Upper lobe of left lung (tissue), 6 donors: ENCODE data around the gene ALPG. TPM values are rescaled to one million over a fixed set of nuclear protein-coding genes. Genes with fewer than 3 reads are reported as not detected.
A peak's percentile ranks its signal among the peaks of the same experiment; 100 is the strongest.
"Not testable (repeated sequence)": the region's sequence is repeated elsewhere in the genome, so short reads cannot be mapped to it uniquely, and the experiment has no call there.

Experiments
- ATAC-seq, 2 donors: fragments of 200-7000 bp; cut with Tn5 transposase; one replicate each; pipeline ENCODE4 v1.9.1; 2022; ENCODE audit warnings: mild to moderate bottlenecking in 2 of 2, moderate library complexity in 2 of 2; ENCODE audit not compliant: low FRiP score in 2 of 2
- DNase-seq, 2 donors: peaks; one replicate each; pipeline ENCODE4 v3.0.0-alpha.2; 2019 to 2020
- H3K27ac ChIP-seq, 4 donors: fragments of 200-600 bp; sonication (generic); one replicate each; pipeline ENCODE4 v1.5.1; 2016 to 2019
- H3K27me3 ChIP-seq, 4 donors: fragments of 200-600 bp; sonication (generic); one replicate each; pipeline ENCODE4 v1.5.1; 2017 to 2019
- H3K36me3 ChIP-seq, 4 donors: fragments of 200-600 bp; sonication (generic); one replicate each; pipeline ENCODE4 v1.5.1; 2016 to 2019
- H3K4me1 ChIP-seq, 4 donors: fragments of 200-600 bp; sonication (generic); one replicate each; pipeline ENCODE4 v1.5.1; 2018 to 2019
- H3K4me3 ChIP-seq, 4 donors: fragments of 200-600 bp; sonication (generic); one replicate each; pipeline ENCODE4 v1.5.1; 2017 to 2019; ENCODE audit warnings: mild to moderate bottlenecking in 2 of 4, moderate library complexity in 1 of 4
- H3K9me3 ChIP-seq, 4 donors: fragments of 200-600 bp; sonication (generic); one replicate each; pipeline ENCODE4 v1.5.1; 2018 to 2019
- EP300 ChIP-seq, 4 donors: sonication (generic); formaldehyde crosslinking; IDR thresholded peaks; one replicate each; pipeline ENCODE4 v1.5.1; 2017; ENCODE audit warnings: antibody characterized with exemption in 4 of 4, control low read depth in 2 of 4
- POLR2A ChIP-seq, 4 donors: fragments of 450-650 bp; IDR thresholded peaks; one replicate each; pipeline ENCODE4 v1.5.1; 2016 to 2017; ENCODE audit warnings: antibody characterized with exemption in 4 of 4, mild to moderate bottlenecking in 2 of 4
- POLR2AphosphoS5 ChIP-seq, 2 donors: sonication (generic); formaldehyde crosslinking; IDR thresholded peaks; one replicate each; pipeline ENCODE4 v1.5.1; 2017; ENCODE audit warnings: antibody characterized with exemption in 2 of 2
- WGBS, 2 donors: methylation state at CpG; one replicate each; pipeline ENCODE4 v1.1.5; 2017 to 2018; 5-methylcytosine and 5-hydroxymethylcytosine counted together
- total RNA-seq, 6 donors: library from RNA; depleted of rRNA in 4 of 6; stranded (reverse); fragments of >200 nt in 4 of 6; gene quantifications; one replicate each; pipeline versions ENCODE4 v1.1.0 to v1.2.1, GENCODE V29; 2016 to 2021
- TF ChIP-seq, protein P1 (sequence below), 6 experiments: fragments of 450-650 bp in 4 of 6; fragments of 200-600 bp in 2 of 6; sonication (generic) in 2 of 6; IDR thresholded peaks; one replicate each; pipeline ENCODE4 v1.5.1; 2016 to 2019; ENCODE audit warnings: antibody characterized with exemption in 6 of 6
- donor health status: DM: no; HTN: no; CAD: no; lungs with moderate emphysema.
- donor health status: DM: no; HTN: yes; CAD: no; lungs with severe emphysema.

Gene ALPG
- total RNA-seq, 6 donors from 2014 or later = 0.91 to 2.3 (median 1.4) TPM; not detected in 2

DNA sequence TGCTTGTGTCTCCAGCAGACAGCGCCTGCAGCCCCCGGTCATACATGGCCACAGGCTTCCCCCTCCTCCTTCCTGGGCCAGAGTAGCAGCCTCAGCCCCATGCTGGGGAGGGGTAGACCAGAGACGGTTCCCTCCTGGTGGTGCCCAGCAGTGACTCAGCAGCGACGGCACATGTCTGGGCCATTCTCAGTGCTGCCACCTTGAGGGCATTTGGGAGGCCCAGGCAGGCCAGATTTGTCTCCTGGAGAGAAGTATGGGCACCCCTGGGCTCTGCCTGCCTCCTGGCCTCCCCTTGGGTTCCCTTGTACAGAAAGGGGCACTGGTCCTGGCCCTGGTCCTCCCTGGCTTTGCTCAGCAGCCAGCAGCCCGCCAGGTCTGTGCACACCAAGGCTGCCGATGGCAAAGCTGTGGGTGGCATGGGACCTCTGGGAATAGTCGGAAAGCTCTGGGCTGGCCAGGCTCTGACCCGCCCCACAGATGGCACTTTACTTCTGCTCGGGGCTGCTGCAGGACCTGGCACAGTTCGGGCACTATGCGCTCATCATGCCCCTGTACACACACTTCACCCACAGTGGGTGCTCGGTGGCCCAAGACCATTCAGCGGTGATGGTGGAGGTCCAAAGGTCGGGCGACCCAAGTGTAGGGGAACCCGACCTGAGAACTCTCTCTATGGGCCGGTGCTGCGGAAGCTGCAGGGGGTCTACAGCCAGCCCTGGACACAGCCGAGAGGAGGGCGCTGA, 37.9 kb downstream of the ALPG start:
- H3K9me3 ChIP-seq = no peaks in the 10 kb centered on the region
- peaks cover 0 to 6% (median 3%) of the 10 kb centered on the region in 4 donors for H3K4me1 ChIP-seq
- H3K27ac ChIP-seq = no peak overlapping the region
- WGBS, 2 donors = 73% methylated on average over 5 to 20 of the region's 21 CpGs
- no peak for TF ChIP-seq EP300 (IDR thresholded peaks at IDR 0.05)
- TF ChIP-seq, protein P1, sequence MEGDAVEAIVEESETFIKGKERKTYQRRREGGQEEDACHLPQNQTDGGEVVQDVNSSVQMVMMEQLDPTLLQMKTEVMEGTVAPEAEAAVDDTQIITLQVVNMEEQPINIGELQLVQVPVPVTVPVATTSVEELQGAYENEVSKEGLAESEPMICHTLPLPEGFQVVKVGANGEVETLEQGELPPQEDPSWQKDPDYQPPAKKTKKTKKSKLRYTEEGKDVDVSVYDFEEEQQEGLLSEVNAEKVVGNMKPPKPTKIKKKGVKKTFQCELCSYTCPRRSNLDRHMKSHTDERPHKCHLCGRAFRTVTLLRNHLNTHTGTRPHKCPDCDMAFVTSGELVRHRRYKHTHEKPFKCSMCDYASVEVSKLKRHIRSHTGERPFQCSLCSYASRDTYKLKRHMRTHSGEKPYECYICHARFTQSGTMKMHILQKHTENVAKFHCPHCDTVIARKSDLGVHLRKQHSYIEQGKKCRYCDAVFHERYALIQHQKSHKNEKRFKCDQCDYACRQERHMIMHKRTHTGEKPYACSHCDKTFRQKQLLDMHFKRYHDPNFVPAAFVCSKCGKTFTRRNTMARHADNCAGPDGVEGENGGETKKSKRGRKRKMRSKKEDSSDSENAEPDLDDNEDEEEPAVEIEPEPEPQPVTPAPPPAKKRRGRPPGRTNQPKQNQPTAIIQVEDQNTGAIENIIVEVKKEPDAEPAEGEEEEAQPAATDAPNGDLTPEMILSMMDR (IDR thresholded peaks at IDR 0.05) = peak in 4 of 6 experiments; percentile 31 to 52 (median 43)
- ATAC-seq (peak in 1 of 2 donors; percentile 30), DNase-seq (peak; percentile 42 to 61)
- no peak overlapping the region for H3K4me3 ChIP-seq
- no peaks in the 10 kb centered on the region for H3K36me3 ChIP-seq
- no peaks in the 10 kb centered on the region for H3K27me3 ChIP-seq

DNA sequence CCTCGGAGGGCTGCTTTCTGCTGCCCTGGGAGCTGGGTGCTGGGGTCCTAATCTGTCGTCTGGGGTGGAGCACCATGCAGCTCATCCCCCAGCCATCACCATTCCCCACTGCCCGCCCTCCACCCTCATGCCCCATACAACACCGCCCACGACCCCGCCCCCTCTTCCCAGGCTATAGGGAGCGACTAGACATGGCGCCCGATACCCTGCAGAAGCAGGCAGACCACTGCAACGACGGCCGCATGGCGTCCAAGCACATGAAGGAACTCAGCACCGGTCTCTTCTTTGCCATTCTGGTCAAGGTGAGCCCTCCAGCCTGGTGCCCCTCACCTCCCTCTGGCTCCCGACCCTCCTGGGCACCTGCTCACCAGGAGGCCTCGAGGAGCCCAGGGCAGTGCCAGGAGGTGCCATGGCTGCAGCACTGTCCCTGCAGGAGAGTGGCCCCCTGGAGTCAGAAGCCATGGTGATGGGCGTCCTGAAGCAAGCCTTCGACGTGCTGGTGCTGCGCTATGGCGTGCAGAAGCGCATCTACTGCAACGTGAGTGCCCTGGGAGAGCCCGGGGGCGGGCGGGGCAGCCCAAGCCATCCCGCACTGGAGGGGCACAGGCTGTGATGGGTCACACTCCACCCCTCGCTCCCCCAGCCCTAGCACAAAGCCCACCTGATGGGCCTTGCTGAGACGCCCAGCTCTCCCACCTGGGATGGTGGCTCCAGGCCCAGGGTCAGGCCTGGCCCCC, 38.7 kb downstream of the ALPG start:
- 83 to 100% methylated on average over 1 to 19 of the region's 29 CpGs for WGBS, 2 donors
- not testable (repeated sequence) for ATAC-seq, DNase-seq

DNA sequence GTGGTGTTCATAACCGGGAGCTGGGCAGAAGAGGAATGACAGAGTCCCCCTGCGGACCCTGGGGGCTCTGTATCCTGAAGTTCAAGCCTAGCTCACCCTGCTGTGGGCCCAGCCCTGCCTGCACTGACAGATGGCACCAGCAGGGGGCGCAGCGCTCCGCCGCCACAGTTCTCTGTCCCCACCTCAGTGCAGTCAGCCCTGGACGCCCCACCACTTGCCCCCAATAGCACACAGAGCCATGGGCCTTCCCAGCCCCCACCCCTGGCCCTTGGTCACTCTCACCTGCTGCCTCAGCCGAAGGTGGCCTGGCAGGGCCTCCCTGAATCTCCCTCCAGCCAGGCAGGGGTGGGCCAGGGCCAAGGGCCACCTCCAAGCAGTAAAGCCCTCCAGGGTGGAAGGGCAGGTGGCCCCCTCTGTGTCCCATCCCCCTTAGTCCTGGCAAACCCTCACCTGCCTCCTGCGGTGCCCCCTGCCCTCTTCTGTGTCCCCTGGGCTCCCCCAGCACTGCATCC, 39.7 kb downstream of the ALPG start:
- peak in 1 of 2 donors; percentile 16 for ATAC-seq
- not testable (repeated sequence) for H3K4me3 ChIP-seq, H3K4me1 ChIP-seq, H3K27ac ChIP-seq, H3K27me3 ChIP-seq, H3K9me3 ChIP-seq, H3K36me3 ChIP-seq
- WGBS, 2 donors = 33% methylated on average over 6 of the region's 9 CpGs; no CpG with 5 or more reads in 1 of the 2 donors
- TF ChIP-seq, protein P1 (IDR thresholded peaks at IDR 0.05) = peak in 4 of 6 experiments; percentile 31 to 60 (median 35)
- DNase-seq = peak in 1 of 2 donors; percentile 47

More for the DNA sequence above, 38.7 kb downstream of the ALPG start:
- not testable (repeated sequence) for H3K36me3 ChIP-seq, H3K27ac ChIP-seq, H3K27me3 ChIP-seq, H3K4me3 ChIP-seq, H3K4me1 ChIP-seq, H3K9me3 ChIP-seq

DNA sequence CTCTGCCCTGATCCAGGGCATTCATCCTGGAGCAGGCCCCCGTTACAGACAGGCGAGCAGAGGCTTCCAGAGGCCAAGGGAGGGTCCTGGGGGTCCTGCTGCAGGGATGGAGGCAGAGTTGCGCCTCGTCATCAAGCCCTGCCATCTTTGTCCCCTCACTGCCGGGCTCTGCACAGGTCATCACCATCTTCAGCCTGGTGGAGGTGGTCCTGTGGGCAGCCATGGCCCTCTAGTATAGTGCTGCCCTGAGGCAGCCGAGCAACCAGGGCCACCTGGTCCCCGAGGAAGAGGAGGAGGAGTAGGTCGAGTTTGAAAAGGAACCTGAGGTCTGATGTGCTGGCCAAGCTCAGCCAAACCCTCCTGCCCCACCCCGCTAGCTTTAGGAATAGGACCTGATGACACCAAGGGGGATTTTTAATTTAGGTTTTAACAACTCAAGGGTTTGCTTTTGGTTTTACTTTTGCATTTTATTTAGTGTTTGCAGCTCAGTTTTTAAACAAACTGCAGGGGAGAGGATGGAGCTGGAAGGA, 40.5 kb downstream of the ALPG start:
- no peak for DNase-seq
- TF ChIP-seq EP300 (IDR thresholded peaks at IDR 0.05) (no peak), POLR2AphosphoS5 (IDR thresholded peaks at IDR 0.05) (no peak), POLR2A (IDR thresholded peaks at IDR 0.05) (no peak)
- TF ChIP-seq, protein P1 (IDR thresholded peaks at IDR 0.05) = no peak
- H3K4me3 ChIP-seq = no peak overlapping the region
- peak in 1 of 2 donors; percentile 1 for ATAC-seq
- no peaks in the 10 kb centered on the region for H3K4me1 ChIP-seq
- H3K9me3 ChIP-seq = no peaks in the 10 kb centered on the region
- H3K36me3 ChIP-seq = no peaks in the 10 kb centered on the region
- H3K27me3 ChIP-seq = no peaks in the 10 kb centered on the region
- WGBS, 2 donors = 82 to 87% methylated on average over 8 to 9 of the region's 9 CpGs
- H3K27ac ChIP-seq = no peak overlapping the region

- H3K27ac ChIP-seq = no peak overlapping the region
- 75 to 87% methylated on average over 14 to 18 of the region's 18 CpGs for WGBS, 2 donors
- DNase-seq (no peak), ATAC-seq (no peak)
- no peaks in the 10 kb centered on the region for H3K9me3 ChIP-seq
- H3K27me3 ChIP-seq = no peaks in the 10 kb centered on the region
- no peak overlapping the region for H3K4me3 ChIP-seq
- TF ChIP-seq POLR2A (IDR thresholded peaks at IDR 0.05) (no peak), EP300 (IDR thresholded peaks at IDR 0.05) (no peak), POLR2AphosphoS5 (IDR thresholded peaks at IDR 0.05) (no peak)
- TF ChIP-seq, protein P1 (IDR thresholded peaks at IDR 0.05) = no peak
- H3K36me3 ChIP-seq = no peaks in the 10 kb centered on the region
- H3K4me1 ChIP-seq = no peaks in the 10 kb centered on the region
These were observed 41.1 kb downstream of the ALPG start for GRCh38 chr2:232447638-232448303.
